A673 (cell line): ENCODE results near the gene FGF5. TPM values are rescaled to one million over a fixed set of nuclear protein-coding genes. Genes with fewer than 3 reads are reported as not detected.
"Not testable (repeated sequence)": the region's sequence is repeated elsewhere in the genome, so short reads cannot be mapped to it uniquely, and the experiment has no call there.

Experiments used
- BruUV-seq: library from RNA; stranded (reverse); fragments of 400-500 nt; replicated peaks from 2 replicates; lab custom pipeline; 2021; lab: Mats Ljungman, UMichigan
- CTCF ChIA-PET: fragments of 300-600 bp; sonication (Branson Sonifier 250); formaldehyde crosslinking; loops from one replicate; lab custom pipeline; 2022; ENCODE audit warnings: antibody characterized with exemption; lab: Charles Lee
- POLR2A ChIA-PET: fragments of 300-600 bp; sonication (Branson Sonifier 250); formaldehyde crosslinking; loops from one replicate; lab custom pipeline; 2022; ENCODE audit warnings: antibody characterized with exemption; ENCODE audit not compliant: low non-redundant PET; lab: Charles Lee
- DNase-seq: peaks from one replicate; pipeline ENCODE4 v3.0.0-alpha.2; 2015; ENCODE audit warnings: low spot score
- H3K27ac ChIP-seq: fragments of 200-600 bp; sonication (generic); 2 replicates; pipeline ENCODE4 v1.5.1; 2016; ENCODE audit warnings: mixed run types, low read depth, mild to moderate bottlenecking, mixed read lengths, antibody characterized with exemption, low read length; ENCODE audit not compliant: poor library complexity, severe bottlenecking
- H3K27me3 ChIP-seq: fragments of 200-600 bp; sonication (generic); replicated peaks from 2 replicates; pipeline ENCODE4 v1.6.1; 2017; ENCODE audit warnings: mixed run types, low read depth, mild to moderate bottlenecking, mixed read lengths, antibody characterized with exemption, low read length; ENCODE audit not compliant: insufficient read depth, poor library complexity
- H3K36me3 ChIP-seq: fragments of 200-600 bp; sonication (generic); 2 replicates; pipeline ENCODE4 v1.6.1; 2016; ENCODE audit warnings: mixed run types, mild to moderate bottlenecking, mixed read lengths, antibody characterized with exemption, low read length; ENCODE audit not compliant: insufficient read depth, poor library complexity, severe bottlenecking
- H3K4me1 ChIP-seq: fragments of 200-600 bp; sonication (generic); 2 replicates; pipeline ENCODE4 v1.6.1; 2017; ENCODE audit warnings: mixed run types, mild to moderate bottlenecking, mixed read lengths, antibody characterized with exemption, low read length; ENCODE audit not compliant: insufficient read depth, poor library complexity, severe bottlenecking
- H3K4me3 ChIP-seq: fragments of 200-600 bp; sonication (generic); 2 replicates; pipeline ENCODE4 v1.5.1; 2016; ENCODE audit warnings: low read depth, mixed run types, mild to moderate bottlenecking, mixed read lengths, low read length; ENCODE audit not compliant: poor library complexity, severe bottlenecking
- H3K9me3 ChIP-seq: fragments of 200-600 bp; sonication (generic); 2 replicates; pipeline ENCODE4 v1.6.1; 2016; ENCODE audit warnings: mixed run types, low read depth, mild to moderate bottlenecking, mixed read lengths, antibody characterized with exemption, low read length; ENCODE audit not compliant: poor library complexity, severe bottlenecking
- EZH2 ChIP-seq: fragments of 200-600 bp; sonication (generic); IDR thresholded peaks from 2 replicates; pipeline ENCODE4 v1.6.1; 2017; ENCODE audit warnings: borderline replicate concordance, low read depth, mild to moderate bottlenecking, mixed read lengths, antibody characterized with exemption, low read length; ENCODE audit not compliant: poor library complexity, severe bottlenecking
- intact Hi-C: fragments of 100-400 bp; cut with micrococcal nuclease; formaldehyde crosslinking; loops from one replicate; pipeline ENCODE4 v1.10.0; 2022; ENCODE audit not compliant: unreplicated experiment
- total RNA-seq: library from RNA; stranded (reverse); gene quantifications from 2 replicates; pipeline ENCODE4 v1.2.3, GENCODE V29; 2021
- TF ChIP-seq, protein P1 (sequence below): fragments of 300-800, 200-600 bp; sonication (generic); conservative IDR thresholded peaks from 2 replicates; pipeline ENCODE4 v1.5.1; 2017; ENCODE audit warnings: low read depth, mild to moderate bottlenecking, antibody characterized with exemption, low read length, moderate library complexity, mixed read lengths

Gene FGF5
- total RNA-seq, 1 experiment from 2014 or later: not detected

DNA sequence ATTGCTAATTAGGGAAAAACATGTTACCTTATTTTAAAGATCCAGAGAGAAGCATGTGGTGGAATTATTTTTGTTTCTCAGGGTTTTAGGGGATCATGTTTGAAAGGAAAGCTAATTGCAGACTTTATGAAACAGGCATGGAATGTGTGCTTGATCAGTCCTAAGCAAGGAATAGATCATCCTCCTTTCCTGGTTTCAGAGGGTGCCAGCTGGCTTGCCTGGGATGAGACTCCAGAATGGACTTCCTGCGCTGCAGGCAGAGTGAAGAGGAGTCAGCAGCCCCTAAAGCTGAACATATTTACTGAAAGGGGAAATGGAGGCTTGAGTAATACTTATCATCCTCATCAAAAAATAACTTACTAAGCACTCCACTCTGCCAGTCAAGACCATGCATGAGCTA, 13.3 kb downstream of the FGF5 start:
- Histone ChIP-seq H3K27ac (no peak overlapping the region), H3K4me1 (no peaks in the 10 kb centered on the region), H3K27me3 (peaks cover 50% of the 10 kb centered on the region), H3K36me3 (no peaks in the 10 kb centered on the region), H3K4me3 (no peak overlapping the region), H3K9me3 (no peaks in the 10 kb centered on the region)
- TF ChIP-seq, protein P1, sequence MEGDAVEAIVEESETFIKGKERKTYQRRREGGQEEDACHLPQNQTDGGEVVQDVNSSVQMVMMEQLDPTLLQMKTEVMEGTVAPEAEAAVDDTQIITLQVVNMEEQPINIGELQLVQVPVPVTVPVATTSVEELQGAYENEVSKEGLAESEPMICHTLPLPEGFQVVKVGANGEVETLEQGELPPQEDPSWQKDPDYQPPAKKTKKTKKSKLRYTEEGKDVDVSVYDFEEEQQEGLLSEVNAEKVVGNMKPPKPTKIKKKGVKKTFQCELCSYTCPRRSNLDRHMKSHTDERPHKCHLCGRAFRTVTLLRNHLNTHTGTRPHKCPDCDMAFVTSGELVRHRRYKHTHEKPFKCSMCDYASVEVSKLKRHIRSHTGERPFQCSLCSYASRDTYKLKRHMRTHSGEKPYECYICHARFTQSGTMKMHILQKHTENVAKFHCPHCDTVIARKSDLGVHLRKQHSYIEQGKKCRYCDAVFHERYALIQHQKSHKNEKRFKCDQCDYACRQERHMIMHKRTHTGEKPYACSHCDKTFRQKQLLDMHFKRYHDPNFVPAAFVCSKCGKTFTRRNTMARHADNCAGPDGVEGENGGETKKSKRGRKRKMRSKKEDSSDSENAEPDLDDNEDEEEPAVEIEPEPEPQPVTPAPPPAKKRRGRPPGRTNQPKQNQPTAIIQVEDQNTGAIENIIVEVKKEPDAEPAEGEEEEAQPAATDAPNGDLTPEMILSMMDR: no peak
- no peak for TF ChIP-seq EZH2
- intact Hi-C loops: no loop called here
- BruUV-seq: no TSS peak
- POLR2A ChIA-PET: no interaction called here
- CTCF ChIA-PET: no interaction called here
- no peak for DNase-seq

GRCh38 chr4:80286451-80286850, 20.0 kb downstream of the FGF5 start:
- Histone ChIP-seq H3K4me1 (no peaks in the 10 kb centered on the region), H3K9me3 (no peaks in the 10 kb centered on the region), H3K27ac (no peak overlapping the region), H3K4me3 (no peak overlapping the region), H3K27me3 (peaks cover 48% of the 10 kb centered on the region), H3K36me3 (no peaks in the 10 kb centered on the region)
- DNase-seq: no peak
- ChIA-PET POLR2A (no interaction called here), CTCF (no interaction called here)
- BruUV-seq: no TSS peak
- intact Hi-C loops: no loop called here
- no peak for TF ChIP-seq EZH2
- TF ChIP-seq, protein P1: no peak

- POLR2A ChIA-PET, DNase-seq, H3K9me3 ChIP-seq, BruUV-seq, intact Hi-C loops, H3K4me3 ChIP-seq, H3K4me1 ChIP-seq, CTCF ChIA-PET, H3K27ac ChIP-seq, H3K36me3 ChIP-seq: not testable (repeated sequence)
- H3K27me3 ChIP-seq: peaks cover 34% of the 10 kb centered on the region
These were observed 24.2 kb downstream of the FGF5 start for GRCh38 chr4:80290665-80291064.

DNA sequence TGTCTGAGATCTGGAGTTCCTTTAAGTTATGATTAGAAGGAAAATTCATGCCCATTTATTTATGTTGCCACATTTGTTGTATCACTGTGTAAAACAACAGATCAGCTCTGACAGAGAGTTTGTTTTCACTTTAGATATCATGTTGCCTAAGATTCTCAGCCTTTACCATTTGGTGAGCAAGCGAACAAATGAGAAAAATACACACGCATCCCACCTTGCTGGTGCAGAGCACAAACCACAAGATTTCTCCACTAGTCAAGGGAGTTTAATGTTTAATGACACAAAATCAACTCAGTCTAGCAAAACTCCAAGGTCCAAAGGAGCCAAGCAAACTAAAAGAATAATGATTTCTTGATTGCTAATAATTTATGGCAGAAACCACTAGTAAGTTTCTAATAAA, 27.7 kb downstream of the FGF5 start:
- TF ChIP-seq, protein P1: no peak
- TF ChIP-seq EZH2: no peak
- no peak overlapping the region for H3K27ac ChIP-seq
- POLR2A ChIA-PET: no interaction called here
- BruUV-seq: no TSS peak
- no peaks in the 10 kb centered on the region for H3K9me3 ChIP-seq
- DNase-seq: no peak
- no peaks in the 10 kb centered on the region for H3K36me3 ChIP-seq
- no peaks in the 10 kb centered on the region for H3K4me1 ChIP-seq
- H3K4me3 ChIP-seq: no peak overlapping the region
- CTCF ChIA-PET: no interaction called here
- intact Hi-C loops: no loop called here
- H3K27me3 ChIP-seq: peaks cover 38% of the 10 kb centered on the region
